ENCODE measurements around the gene LRRC17. TPM values are rescaled to one million over a fixed set of nuclear protein-coding genes. Genes with fewer than 3 reads are reported as not detected.

The LRRC17 gene
- total and polyA plus RNA-seq, 4 donors: 1.1 to 11.3 (median 1.4) TPM

DNA sequence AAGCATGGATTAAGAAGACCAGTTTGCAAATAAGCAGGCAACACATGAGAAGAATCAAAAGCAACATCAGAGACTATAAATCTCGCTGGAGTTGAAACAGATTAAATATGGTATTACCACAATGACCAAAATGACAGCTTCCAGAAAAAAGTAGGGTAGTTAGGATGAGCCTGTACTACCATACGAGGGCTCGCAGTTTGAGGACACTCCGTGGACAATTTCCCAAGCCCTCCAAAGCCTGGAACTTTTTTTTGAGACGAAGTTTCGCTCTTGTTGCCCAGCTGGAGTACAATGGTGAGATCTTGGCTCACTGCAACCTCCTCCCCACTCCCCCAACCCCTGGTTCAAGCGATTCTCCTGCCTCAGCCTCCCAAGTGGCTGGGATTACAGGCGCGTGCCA, 1.0 kb downstream of the LRRC17 start:
- no peak for TF ChIP-seq HNF4A (conservative IDR thresholded peaks at IDR 0.05)
- no peak for TF ChIP-seq ATF3 (IDR thresholded peaks at IDR 0.05)
- TF ChIP-seq REST (IDR thresholded peaks at IDR 0.05): no peak
- TF ChIP-seq, protein P1, sequence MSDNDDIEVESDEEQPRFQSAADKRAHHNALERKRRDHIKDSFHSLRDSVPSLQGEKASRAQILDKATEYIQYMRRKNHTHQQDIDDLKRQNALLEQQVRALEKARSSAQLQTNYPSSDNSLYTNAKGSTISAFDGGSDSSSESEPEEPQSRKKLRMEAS (IDR thresholded peaks at IDR 0.05): no peak
- TF ChIP-seq SP1 (IDR thresholded peaks at IDR 0.05): no peak
- TF ChIP-seq EGR1 (IDR thresholded peaks at IDR 0.05; ENCODE audit: low read depth in 2 of 2): no peak
- no peak for TF ChIP-seq YY1 (IDR thresholded peaks at IDR 0.05)
- TF ChIP-seq, protein P2, sequence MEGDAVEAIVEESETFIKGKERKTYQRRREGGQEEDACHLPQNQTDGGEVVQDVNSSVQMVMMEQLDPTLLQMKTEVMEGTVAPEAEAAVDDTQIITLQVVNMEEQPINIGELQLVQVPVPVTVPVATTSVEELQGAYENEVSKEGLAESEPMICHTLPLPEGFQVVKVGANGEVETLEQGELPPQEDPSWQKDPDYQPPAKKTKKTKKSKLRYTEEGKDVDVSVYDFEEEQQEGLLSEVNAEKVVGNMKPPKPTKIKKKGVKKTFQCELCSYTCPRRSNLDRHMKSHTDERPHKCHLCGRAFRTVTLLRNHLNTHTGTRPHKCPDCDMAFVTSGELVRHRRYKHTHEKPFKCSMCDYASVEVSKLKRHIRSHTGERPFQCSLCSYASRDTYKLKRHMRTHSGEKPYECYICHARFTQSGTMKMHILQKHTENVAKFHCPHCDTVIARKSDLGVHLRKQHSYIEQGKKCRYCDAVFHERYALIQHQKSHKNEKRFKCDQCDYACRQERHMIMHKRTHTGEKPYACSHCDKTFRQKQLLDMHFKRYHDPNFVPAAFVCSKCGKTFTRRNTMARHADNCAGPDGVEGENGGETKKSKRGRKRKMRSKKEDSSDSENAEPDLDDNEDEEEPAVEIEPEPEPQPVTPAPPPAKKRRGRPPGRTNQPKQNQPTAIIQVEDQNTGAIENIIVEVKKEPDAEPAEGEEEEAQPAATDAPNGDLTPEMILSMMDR (IDR thresholded peaks at IDR 0.05; ENCODE audit: low read depth, low read length, missing input control): no peak
- TF ChIP-seq GABPA (IDR thresholded peaks at IDR 0.05 in 1 of 2, conservative IDR thresholded peaks at IDR 0.05 in 1 of 2): no peak
- TF ChIP-seq FOXA1 (IDR thresholded peaks at IDR 0.05): no peak
- H3K36me3 ChIP-seq (ENCODE audit: control insufficient read depth in 4 of 4, insufficient read depth in 3 of 4, low read depth in 1 of 4, low read length in 3 of 4): no peaks in the 10 kb centered on the region
- no peaks in the 10 kb centered on the region for H3K9me3 ChIP-seq (ENCODE audit: control insufficient read depth in 4 of 4, low read length in 3 of 4)
- no peak for DNase-seq (ENCODE audit: low spot score)
- H3K27ac ChIP-seq (ENCODE audit: low read depth in 1 of 2, low read length in 2 of 2): no peak overlapping the region
- H3K9ac ChIP-seq (ENCODE audit: low read depth in 1 of 2, low read length in 2 of 2): no peak overlapping the region
- H3K4me3 ChIP-seq (ENCODE audit: low read depth in 1 of 3, low read length in 3 of 3): no peak overlapping the region
- no peaks in the 10 kb centered on the region for H3K27me3 ChIP-seq (ENCODE audit: control insufficient read depth in 4 of 4, insufficient read depth in 4 of 4, low read length in 3 of 4)
- 84% methylated on average over 9 of the region's 9 CpGs for WGBS
- H3K4me1 ChIP-seq (ENCODE audit: control insufficient read depth in 4 of 4, insufficient read depth in 4 of 4, low read length in 3 of 4): no peaks in the 10 kb centered on the region

GRCh38 chr7:102914585-102914984, 1.8 kb downstream of the LRRC17 start:
- 87% methylated on average over 8 of the region's 8 CpGs for WGBS
- Histone ChIP-seq H3K36me3 (ENCODE audit: control insufficient read depth in 4 of 4, insufficient read depth in 3 of 4, low read depth in 1 of 4, low read length in 3 of 4) (no peaks in the 10 kb centered on the region), H3K9ac (ENCODE audit: low read depth in 1 of 2, low read length in 2 of 2) (no peak overlapping the region), H3K27ac (ENCODE audit: low read depth in 1 of 2, low read length in 2 of 2) (no peak overlapping the region), H3K4me3 (ENCODE audit: low read depth in 1 of 3, low read length in 3 of 3) (no peak overlapping the region), H3K4me1 (ENCODE audit: control insufficient read depth in 4 of 4, insufficient read depth in 4 of 4, low read length in 3 of 4) (no peaks in the 10 kb centered on the region), H3K27me3 (ENCODE audit: control insufficient read depth in 4 of 4, insufficient read depth in 4 of 4, low read length in 3 of 4) (no peaks in the 10 kb centered on the region), H3K9me3 (ENCODE audit: control insufficient read depth in 4 of 4, low read length in 3 of 4) (no peaks in the 10 kb centered on the region)
- TF ChIP-seq ZBTB33 (IDR thresholded peaks at IDR 0.05) (no peak), ATF3 (IDR thresholded peaks at IDR 0.05) (no peak), GABPA (IDR thresholded peaks at IDR 0.05 in 1 of 2, conservative IDR thresholded peaks at IDR 0.05 in 1 of 2) (no peak), FOXA1 (IDR thresholded peaks at IDR 0.05) (no peak)
- TF ChIP-seq, protein P1 (IDR thresholded peaks at IDR 0.05): no peak
- no peak for DNase-seq (ENCODE audit: low spot score)
